Omental fat pad (tissue), 4 donors: ENCODE data around the gene JMJD7. TPM values are rescaled to one million over a fixed set of nuclear protein-coding genes. Genes with fewer than 3 reads are reported as not detected.

ENCODE experiments used
- ATAC-seq: fragments of 150-250 bp; one replicate; pipeline ENCODE4 v1.9.1; 2016; ENCODE audit warnings: mild to moderate bottlenecking, moderate library complexity; ENCODE audit not compliant: low FRiP score
- DNase-seq: peaks from one replicate; pipeline ENCODE4 v3.0.0-alpha.2; 2019; ENCODE audit warnings: low spot score
- total RNA-seq, 4 donors: library from RNA; depleted of rRNA; stranded (reverse); fragments of >200 nt; gene quantifications; one replicate each; pipeline ENCODE4 v1.1.0, GENCODE V29; 2016
- TF ChIP-seq, protein P1 (sequence below), 3 donors: fragments of 450-650 bp; IDR thresholded peaks; one replicate each; pipeline ENCODE4 v1.5.1; 2016 to 2017; ENCODE audit warnings: antibody characterized with exemption in 3 of 3, mild to moderate bottlenecking in 3 of 3, moderate library complexity in 2 of 3

JMJD7 gene
- total RNA-seq, 4 donors from 2014 or later: 3.8 to 11.5 (median 8.5) TPM

DNA sequence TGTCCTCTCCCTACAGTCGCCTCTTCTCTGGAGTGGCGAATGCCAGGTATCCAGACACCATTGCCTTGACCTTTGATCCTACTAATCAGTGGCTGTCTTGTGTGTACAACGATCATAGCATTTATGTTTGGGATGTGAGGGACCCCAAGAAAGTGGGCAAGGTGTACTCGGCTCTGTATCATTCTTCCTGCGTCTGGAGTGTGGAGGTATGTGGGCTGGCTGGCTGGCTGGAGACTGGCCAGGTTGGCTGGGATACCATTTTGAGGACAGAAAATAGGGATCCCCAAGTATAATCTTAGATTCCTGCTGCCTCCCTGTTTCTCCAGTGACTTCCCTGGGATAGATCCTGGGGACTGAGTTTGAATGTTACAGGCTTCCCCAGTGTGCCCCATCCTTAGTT lies 13.4 kb upstream of the JMJD7 start:
- TF ChIP-seq, protein P1, sequence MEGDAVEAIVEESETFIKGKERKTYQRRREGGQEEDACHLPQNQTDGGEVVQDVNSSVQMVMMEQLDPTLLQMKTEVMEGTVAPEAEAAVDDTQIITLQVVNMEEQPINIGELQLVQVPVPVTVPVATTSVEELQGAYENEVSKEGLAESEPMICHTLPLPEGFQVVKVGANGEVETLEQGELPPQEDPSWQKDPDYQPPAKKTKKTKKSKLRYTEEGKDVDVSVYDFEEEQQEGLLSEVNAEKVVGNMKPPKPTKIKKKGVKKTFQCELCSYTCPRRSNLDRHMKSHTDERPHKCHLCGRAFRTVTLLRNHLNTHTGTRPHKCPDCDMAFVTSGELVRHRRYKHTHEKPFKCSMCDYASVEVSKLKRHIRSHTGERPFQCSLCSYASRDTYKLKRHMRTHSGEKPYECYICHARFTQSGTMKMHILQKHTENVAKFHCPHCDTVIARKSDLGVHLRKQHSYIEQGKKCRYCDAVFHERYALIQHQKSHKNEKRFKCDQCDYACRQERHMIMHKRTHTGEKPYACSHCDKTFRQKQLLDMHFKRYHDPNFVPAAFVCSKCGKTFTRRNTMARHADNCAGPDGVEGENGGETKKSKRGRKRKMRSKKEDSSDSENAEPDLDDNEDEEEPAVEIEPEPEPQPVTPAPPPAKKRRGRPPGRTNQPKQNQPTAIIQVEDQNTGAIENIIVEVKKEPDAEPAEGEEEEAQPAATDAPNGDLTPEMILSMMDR (IDR thresholded peaks at IDR 0.05): no peak
- no peak for ATAC-seq
- DNase-seq: no peak

DNA sequence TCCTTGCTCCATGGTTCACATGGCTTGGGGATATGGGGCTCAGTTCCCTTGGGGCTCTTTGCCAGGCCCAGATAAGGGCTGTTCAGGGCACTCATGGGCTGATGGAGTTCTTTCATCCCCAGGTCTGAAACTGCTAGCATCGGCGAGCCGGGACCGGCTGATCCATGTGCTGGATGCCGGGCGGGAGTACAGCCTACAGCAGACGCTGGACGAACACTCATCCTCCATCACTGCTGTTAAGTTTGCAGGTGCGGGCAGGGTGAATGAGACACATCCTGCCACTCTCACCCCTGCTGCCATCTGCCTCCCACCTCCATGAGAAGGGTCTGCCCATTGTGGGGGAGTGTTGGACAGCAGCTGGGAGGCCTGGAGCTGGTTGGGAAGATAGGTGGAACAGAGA lies 11.1 kb upstream of the JMJD7 start:
- ATAC-seq (no peak), DNase-seq (no peak)
- TF ChIP-seq, protein P1 (IDR thresholded peaks at IDR 0.05): no peak

DNA sequence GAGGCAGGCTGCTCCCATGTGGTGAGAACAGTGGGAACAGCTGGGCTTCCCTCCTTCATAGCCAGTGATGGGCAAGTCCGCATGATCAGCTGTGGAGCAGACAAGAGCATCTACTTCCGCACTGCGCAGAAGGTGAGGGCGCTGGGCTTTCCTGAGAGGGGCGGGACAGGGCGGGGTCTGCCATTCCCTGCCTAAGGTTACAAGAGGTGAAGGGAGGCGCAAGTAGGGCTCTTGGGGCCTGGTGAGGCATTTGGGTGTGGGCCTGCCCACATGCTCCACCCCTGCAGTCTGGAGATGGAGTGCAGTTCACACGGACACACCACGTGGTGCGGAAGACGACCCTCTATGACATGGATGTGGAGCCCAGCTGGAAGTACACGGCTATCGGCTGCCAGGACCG lies 10.6 kb upstream of the JMJD7 start:
- no peak for ATAC-seq

DNA sequence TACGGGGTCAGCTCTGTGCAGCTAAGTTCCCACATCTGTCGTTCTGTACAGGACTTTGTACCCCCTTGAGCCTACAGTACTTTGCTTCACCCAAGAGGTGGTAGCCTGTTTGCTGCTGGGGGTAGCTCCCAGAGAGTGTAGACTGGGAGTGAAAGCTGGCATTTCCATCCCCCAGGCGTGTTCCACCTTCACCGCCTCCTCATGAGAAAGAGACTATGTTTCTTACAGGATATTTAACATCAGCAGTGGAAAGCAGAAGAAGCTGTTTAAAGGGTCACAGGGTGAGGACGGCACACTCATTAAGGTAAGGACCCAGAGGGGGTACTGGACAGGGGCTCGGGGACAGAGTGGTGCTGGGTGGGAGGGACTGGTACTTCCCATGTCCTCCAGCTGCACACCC lies 10.1 kb upstream of the JMJD7 start:
- TF ChIP-seq, protein P1 (IDR thresholded peaks at IDR 0.05): no peak
- no peak for ATAC-seq
- DNase-seq: no peak

More for the DNA sequence above, 10.6 kb upstream of the JMJD7 start:
- no peak for DNase-seq
- TF ChIP-seq, protein P1 (IDR thresholded peaks at IDR 0.05): no peak

DNA sequence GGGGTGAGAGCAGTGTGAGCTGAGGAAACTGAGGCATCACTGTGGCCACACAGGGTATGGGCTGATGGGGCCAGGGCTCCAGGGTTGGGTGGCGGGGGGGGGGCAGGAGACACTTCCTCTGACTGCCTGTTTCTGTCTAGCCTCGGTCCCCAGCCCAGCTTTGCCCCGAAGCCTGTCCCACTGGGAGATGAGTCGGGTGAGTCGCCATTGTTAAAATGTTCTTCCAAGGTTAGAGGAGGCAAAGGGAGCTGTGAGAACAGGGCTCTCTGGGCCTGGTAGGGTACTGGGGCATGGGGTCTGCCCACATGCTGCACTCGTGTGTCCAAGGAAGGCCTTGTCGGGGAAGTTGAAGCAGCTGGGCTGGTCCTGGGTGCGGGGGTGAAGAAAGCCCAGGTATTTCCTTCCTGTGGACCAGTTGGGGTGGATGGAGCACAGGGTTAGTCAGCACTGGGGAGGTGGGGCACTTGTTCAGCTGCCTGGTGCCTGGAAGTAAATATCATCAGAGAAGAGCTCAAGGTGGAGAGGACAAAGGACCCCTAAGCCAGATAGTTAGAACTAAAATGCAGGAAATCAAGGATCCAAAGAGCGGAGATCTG lies 8.3 kb upstream of the JMJD7 start:
- no peak for ATAC-seq
- DNase-seq: no peak
- TF ChIP-seq, protein P1 (IDR thresholded peaks at IDR 0.05): no peak

DNA sequence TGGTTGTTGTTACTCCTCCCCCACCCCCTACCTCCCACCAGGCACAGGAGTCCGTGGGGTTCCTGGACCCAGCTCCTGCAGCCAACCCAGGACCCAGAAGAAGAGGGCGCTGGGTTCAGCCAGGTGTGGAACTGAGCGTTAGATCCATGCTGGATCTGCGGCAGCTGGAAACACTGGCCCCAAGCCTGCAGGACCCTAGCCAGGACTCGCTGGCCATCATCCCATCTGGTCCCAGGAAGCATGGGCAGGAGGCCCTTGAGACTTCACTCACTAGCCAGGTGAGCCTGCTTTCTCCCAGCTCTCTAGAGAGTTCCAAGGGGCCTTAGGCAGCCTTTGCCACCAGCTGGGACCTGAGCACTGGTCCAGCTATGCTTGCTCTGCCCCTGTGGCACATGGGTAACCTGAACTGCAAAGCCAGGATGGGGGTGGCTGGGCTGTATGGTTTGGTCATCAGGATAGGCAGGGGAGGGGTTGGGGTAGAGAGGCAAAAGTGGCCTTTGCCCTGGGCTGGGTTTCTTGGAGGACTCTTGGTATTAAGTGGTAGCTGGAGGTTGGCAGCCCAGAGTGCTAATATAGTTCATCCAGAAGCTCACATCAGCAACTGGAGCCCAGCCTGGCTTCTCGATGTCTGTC lies 7.0 kb upstream of the JMJD7 start:
- no peak for DNase-seq
- ATAC-seq: no peak
- TF ChIP-seq, protein P1 (IDR thresholded peaks at IDR 0.05): no peak

DNA sequence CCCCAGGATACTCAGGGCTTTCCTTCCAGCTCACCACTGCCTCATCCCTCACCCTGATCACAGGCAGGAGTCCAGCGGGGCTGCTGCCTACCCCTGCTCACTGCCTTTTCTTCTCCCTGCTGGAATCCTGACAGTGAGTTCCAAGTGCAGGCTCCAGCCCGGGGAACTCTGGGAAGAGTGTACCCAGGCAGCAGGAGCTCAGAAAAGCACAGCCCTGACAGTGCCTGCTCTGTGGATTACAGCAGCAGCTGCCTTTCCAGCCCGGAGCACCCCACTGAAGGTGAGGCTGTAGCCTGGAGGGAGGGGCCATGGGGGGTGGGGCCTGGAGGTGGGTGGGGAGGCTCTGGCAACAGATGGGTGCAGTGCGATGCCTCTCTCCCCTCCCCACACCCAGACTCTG lies 6.1 kb upstream of the JMJD7 start:
- ATAC-seq: no peak
- TF ChIP-seq, protein P1 (IDR thresholded peaks at IDR 0.05): no peak
- DNase-seq: no peak
